ENCODE results near the gene SPHK2. TPM values are rescaled to one million over a fixed set of nuclear protein-coding genes. Genes with fewer than 3 reads are reported as not detected.

The SPHK2 gene
- total RNA-seq, 6 donors from 2014 or later, result 9.1 to 50.3 (median 26.8) TPM

DNA sequence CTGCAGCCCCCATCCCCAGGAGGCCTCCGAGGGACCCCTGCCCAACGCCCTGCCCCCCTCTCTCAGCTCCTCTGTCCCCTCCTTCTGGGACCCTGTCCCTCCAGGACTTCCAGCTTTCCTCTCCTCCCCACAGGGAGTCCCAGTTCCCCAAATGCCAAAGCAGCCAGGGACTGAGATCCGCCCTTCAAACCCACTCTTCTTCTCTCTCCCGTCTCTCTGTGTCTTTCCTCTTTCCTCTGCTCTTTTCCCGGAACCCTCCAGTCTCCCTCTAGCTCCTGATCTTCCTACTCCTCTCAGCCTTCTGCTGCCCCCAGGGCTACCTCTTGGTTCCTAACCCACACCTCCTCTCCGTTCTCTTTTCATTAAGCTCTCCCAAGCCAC is 26.3 kb downstream of the SPHK2 start:
- 0 to 9% methylated on average over 4 to 6 of the region's 6 CpGs for WGBS, 2 donors
- TF ChIP-seq POLR2A (IDR thresholded peaks at IDR 0.05), result no peak
- TF ChIP-seq, protein P1, sequence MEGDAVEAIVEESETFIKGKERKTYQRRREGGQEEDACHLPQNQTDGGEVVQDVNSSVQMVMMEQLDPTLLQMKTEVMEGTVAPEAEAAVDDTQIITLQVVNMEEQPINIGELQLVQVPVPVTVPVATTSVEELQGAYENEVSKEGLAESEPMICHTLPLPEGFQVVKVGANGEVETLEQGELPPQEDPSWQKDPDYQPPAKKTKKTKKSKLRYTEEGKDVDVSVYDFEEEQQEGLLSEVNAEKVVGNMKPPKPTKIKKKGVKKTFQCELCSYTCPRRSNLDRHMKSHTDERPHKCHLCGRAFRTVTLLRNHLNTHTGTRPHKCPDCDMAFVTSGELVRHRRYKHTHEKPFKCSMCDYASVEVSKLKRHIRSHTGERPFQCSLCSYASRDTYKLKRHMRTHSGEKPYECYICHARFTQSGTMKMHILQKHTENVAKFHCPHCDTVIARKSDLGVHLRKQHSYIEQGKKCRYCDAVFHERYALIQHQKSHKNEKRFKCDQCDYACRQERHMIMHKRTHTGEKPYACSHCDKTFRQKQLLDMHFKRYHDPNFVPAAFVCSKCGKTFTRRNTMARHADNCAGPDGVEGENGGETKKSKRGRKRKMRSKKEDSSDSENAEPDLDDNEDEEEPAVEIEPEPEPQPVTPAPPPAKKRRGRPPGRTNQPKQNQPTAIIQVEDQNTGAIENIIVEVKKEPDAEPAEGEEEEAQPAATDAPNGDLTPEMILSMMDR (IDR thresholded peaks at IDR 0.05), result no peak
- ATAC-seq (ENCODE audit: low FRiP score in 2 of 2), result peak in 1 of 2 donors; percentile 28
- H3K27me3 ChIP-seq, result no peaks in the 10 kb centered on the region
- DNase-seq, result no peak
- H3K4me3 ChIP-seq, result peak overlapping the region in 3 of 4 donors; percentile 47 to 68 (median 50)
- no peaks in the 10 kb centered on the region for H3K9me3 ChIP-seq
- H3K4me1 ChIP-seq, result peaks cover 17 to 23% (median 23%) of the 10 kb centered on the region in 4 donors
- H3K36me3 ChIP-seq, result no peaks in the 10 kb centered on the region
- peak overlapping the region; percentile 74 to 92 (median 83) for H3K27ac ChIP-seq

DNA sequence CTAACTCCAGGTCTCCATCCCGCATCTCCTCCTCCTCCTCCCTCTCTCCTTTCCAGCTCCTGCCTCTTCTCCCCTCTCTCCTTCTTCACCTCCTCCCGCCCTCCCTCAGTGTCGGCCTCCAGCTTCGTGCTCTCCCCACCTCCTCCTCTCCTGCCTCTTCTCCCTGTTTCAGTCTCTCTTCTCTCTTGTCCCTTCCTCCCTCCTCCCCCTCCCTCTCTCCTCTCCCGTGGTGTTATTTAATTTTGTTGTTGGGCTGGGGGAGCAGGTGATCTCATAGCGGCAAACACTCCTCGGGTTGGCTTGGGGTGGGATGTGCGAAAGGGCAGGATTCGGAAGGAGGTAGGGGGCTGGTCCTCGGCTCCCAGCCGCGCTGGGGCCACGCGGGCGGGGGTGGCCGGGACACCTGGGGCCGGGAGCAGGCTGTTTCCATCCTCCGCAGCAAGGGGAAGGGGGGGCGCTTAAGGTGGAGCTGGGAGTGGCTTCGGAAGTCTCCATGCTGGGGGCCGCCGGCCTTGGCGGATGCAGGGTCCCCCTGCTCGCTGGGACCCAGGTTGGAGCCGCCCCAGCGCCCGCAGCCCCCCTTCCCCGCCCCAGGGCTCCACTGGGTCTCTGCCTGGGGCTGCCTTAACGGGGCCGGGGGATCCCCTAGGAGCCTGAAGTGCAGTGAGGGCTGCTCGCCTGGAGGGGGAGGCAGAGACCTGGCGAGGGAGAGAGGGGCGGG is 26.9 kb downstream of the SPHK2 start, which contains the start of gene CA11:
TSS of gene CA11 (minus strand) at position 187 of the 721 bp plus-strand sequence. CDS start 555 bp downstream, outside the sequence.
- Histone ChIP-seq H3K27me3 (no peaks in the 10 kb centered on the region), H3K36me3 (no peaks in the 10 kb centered on the region), H3K9me3 (no peaks in the 10 kb centered on the region), H3K27ac (peak within 1 kb of the TSS; percentile 74 to 92 (median 83)), H3K4me3 (peak within 1 kb of the TSS; percentile 47 to 68 (median 56)), H3K4me1 (peaks cover 17 to 23% (median 23%) of the 10 kb centered on the region in 4 donors)
- peak in 1 of 4 donors; percentile 37 for TF ChIP-seq POLR2A (IDR thresholded peaks at IDR 0.05)
- TF ChIP-seq, protein P1 (IDR thresholded peaks at IDR 0.05), result peak; percentile 85 to 97 (median 92)
- peak in 1 of 2 donors; percentile 30 for TF ChIP-seq POLR2AphosphoS5 (IDR thresholded peaks at IDR 0.05)
- no peak for TF ChIP-seq EP300 (IDR thresholded peaks at IDR 0.05)
- DNase-seq (peak; percentile 92), ATAC-seq (ENCODE audit: low FRiP score in 2 of 2) (peak; percentile 94 to 96)
- WGBS, 2 donors, result 1% methylated on average over 20 to 30 of the region's 33 CpGs

DNA sequence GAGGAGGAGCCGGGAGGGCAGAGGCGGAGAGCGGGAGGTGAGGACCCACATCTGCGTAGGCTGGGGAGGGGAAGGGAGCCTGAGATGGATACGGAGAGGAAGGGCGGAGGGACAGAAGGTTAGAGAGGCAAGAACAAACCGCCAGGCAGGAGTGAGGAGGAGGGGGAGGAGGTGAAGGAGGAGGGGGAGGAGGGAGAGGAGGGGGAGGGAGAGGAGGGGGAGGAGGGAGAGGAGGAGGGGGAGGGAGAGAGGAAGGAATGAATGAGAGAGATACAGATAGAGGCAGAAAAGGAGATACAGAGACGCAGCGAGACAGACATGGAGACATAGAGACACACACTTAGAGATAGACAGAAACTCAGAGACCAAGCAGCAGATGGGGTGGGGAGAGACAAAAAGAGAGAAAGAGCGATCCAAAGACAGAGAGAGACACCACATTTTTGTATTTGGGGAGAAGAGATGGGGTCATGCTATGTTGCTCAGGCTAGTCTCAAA is 27.5 kb downstream of the SPHK2 start:
- DNase-seq (no peak), ATAC-seq (ENCODE audit: low FRiP score in 2 of 2) (no peak)
- TF ChIP-seq, protein P1 (IDR thresholded peaks at IDR 0.05), result peak in 1 of 6 experiments; percentile 4
- no peak for TF ChIP-seq EP300 (IDR thresholded peaks at IDR 0.05)
- Histone ChIP-seq H3K27me3 (no peaks in the 10 kb centered on the region), H3K27ac (peak overlapping the region; percentile 74 to 92 (median 83)), H3K36me3 (no peaks in the 10 kb centered on the region), H3K4me3 (peak overlapping the region in 3 of 4 donors; percentile 47 to 68 (median 50)), H3K4me1 (peaks cover 17 to 23% (median 23%) of the 10 kb centered on the region in 4 donors), H3K9me3 (no peaks in the 10 kb centered on the region)
- 9 to 13% methylated on average over 8 to 10 of the region's 10 CpGs for WGBS, 2 donors

DNA sequence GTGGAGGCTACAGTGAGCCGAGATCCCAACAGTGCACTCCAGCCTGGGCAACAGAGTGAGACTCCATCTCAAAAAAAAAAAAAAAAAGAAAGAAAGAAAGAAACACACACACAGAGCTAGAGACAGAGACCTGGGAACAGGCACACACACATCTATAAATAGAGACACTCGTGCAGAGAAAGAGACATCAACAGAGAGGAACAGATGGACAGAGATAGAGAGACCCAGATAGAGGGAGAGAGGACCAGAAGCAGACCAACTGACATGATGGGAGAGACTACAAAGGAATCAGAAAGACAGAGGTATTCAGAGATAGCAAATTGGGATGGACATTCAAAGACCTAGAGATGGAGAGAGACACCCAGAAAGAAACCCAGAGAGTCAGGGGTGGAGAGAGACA is 28.8 kb downstream of the SPHK2 start:
- ATAC-seq (ENCODE audit: low FRiP score in 2 of 2), result no peak
- DNase-seq, result no peak
- 65 to 72% methylated on average over 2 of the region's 2 CpGs for WGBS, 2 donors
- no peak overlapping the region for H3K4me3 ChIP-seq
- TF ChIP-seq, protein P1 (IDR thresholded peaks at IDR 0.05), result no peak
- TF ChIP-seq POLR2A (IDR thresholded peaks at IDR 0.05), result no peak
- no peak for TF ChIP-seq POLR2AphosphoS5 (IDR thresholded peaks at IDR 0.05)
- no peaks in the 10 kb centered on the region for H3K27me3 ChIP-seq
- H3K36me3 ChIP-seq, result no peaks in the 10 kb centered on the region
- no peak overlapping the region for H3K27ac ChIP-seq
- peaks cover 17 to 23% (median 23%) of the 10 kb centered on the region in 4 donors for H3K4me1 ChIP-seq
- no peaks in the 10 kb centered on the region for H3K9me3 ChIP-seq

Data from upper lobe of left lung (tissue), 6 donors.